GM21723 (cell line): ENCODE data around the gene STEAP1B.
"Not testable (repeated sequence)": the region's sequence is repeated elsewhere in the genome, so short reads cannot be mapped to it uniquely, and the experiment has no call there.

Experiments used
- ATAC-seq: cut with Tn5 transposase; IDR thresholded peaks from one replicate; pipeline ENCODE4 v1.9.1; 2021; ENCODE audit warnings: mild to moderate bottlenecking, moderate library complexity; ENCODE audit not compliant: unreplicated experiment

The STEAP1B gene

DNA sequence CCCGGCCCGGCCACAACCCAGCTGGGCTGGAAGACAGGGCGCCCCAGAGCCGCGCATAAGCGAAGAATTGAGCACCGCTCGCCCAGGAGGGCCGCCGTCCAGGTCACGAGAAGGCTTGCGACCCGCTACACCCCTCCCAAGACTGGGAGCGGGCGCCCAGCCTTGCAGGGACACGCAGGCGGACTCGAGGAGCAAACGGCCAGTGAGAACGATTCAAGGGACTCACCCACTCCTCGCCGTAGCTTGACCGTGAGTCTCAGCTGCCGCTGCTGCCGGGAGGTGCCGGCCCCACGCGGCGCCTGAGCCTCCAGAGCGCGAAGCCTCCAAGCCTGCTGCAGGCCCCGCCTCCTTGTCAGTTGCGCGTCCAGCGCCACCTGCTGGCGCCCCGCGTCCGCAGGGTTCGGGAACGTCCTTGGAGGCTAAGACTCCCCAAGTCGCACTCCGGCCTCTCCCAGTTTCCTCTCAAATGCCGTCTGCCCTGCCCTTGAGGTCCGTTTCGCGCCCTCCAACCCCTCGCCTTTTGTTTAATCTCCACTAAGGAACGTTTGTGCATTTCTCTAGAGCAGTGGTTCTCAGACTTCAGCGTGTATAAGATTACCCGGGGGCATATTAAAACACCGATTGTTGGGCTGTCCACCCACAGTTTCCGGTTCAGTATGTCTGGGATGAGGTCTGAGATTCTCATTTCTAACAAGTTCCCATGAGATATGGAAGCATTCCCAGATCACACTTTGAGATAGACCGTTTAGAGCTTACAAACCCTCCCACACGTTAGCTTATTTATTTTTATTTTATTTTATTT is at the start of gene STEAP1B:
STEAP1B (minus strand) TSS at position 301 of the 802 bp plus-strand sequence. CDS start 5,333 bp downstream, outside the sequence.
- ATAC-seq, result peak; percentile 99

DNA sequence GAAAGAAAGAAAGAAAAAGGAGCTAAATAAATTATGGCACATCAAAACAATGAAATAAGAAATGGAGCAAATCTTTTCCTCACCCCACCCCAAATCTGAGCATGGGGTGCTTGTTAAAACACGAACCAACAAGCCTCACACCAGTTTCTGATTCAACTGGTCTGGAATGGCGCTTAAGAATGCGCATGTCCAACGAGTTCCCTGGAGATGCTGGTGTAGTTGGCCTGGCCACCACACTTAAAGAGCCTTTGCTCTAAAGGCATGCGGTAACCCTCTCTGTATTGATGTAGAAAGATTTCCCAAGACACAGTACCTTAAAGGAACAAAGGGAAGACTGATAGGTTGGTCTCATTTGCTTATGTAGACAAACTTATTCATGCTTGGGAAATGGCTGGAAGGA is 49.1 kb upstream of the STEAP1B start:
- no peak for ATAC-seq

DNA sequence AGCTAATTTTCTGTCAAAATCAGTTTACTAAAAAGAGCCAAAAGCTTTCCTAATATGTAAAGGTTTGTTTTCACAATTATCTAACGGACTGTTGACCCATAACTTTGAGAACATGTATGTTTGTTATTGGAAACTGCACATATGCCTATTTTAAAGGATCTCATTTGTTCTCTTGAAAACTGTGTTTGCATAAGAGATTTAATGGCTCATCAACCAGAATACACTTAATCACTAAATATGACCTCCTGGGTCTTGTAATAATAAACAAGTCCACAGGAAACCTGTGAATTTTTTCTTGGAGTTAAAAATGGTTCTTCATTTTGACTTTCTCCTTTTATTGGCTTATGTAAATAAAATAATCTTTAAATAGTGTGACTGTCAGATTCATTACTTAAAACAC is 48.3 kb upstream of the STEAP1B start:
- no peak for ATAC-seq

DNA sequence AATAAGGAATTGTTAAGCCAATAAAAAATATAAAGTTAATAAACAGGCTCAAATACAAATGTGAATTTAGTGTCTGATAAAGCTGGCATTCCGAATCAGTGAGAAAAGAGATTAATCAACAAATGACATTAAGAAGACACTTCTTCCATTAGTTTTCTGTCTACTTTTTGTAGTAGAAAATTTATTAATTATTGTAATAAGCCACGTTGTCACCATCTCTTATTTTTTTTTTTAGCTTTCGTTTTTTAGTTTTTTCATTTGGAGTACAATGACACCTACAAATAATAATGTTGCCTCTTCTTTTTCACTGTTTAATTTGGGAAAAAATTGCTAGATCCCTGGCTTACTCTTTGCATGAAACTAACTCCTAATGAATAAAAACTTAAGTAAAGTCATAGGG is 46.8 kb upstream of the STEAP1B start:
- no peak for ATAC-seq

DNA sequence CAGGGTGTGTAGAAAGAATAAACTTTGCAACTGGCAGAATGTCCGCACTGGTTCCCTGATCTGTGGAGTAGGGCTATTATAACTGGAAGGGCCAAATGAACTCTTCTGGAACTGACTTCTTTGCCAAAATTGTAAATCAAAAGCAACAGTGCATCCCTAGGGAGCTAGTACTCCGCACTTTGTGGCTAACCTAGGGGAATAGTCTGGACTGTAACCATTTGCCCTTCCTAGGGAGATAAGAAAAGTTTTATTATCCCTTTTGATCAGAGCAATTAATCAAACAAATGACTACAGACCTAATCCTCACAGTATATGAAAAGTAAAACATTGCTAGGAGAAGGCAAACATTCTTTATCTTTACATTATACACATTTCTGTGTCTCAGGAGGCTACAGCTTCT is 45.5 kb upstream of the STEAP1B start:
- ATAC-seq, result no peak

DNA sequence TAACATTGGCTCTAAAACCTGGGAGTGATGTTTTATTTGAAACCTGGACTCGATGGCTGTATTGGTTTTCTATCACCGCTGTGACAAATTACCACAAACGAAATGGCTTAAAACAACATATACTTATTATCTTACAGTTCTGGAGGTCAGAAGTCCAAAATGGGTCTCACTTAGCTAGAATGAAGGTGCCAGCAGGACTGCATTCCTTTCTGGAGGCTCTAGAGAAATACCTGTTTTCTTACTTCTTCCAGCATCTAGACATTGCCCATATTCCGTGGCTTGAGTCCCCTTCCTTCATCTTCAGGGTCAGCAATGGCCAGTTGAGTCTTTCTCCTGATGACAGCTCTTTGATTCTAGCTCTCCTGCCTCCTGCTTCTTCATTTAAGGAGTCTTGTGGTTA is 44.3 kb upstream of the STEAP1B start:
- ATAC-seq, result no peak

DNA sequence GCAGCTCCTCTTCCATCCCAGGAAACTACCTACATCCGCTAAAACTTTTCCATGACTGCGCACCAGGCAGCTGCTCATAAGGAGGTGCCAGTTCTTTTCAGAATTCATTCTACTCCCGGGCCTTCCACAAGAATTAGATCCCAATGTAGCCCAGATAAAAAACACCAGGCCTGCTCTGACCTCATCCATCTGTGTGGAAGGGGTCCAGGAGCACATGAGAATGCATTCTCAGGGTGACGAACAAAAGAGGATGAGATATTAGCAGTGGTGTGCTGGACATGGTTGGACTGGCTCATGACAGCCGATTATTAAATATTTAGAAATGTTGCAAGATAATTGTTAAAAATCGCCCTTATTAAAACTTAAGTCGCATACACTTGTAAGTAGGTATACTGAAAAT is 43.2 kb upstream of the STEAP1B start:
- ATAC-seq, result no peak

DNA sequence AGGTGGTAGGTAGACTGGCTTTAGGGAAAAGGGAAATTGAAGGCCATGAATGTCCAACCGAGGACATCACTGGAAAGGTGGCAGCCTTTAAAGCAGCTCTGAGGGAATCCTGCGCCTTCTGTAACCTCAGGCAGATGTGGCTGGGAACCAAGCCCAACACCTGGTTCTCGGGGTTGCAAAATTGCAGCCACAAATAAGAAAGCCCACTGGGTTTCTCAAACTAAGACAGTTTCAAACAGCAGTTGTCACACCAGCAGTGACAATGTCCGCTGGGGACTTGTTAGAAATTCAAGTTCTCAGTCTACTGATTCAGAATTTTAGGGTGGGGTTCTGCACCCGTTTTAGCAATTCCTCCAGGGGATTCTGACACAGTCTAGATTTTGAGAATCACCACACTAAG is 42.7 kb upstream of the STEAP1B start:
- no peak for ATAC-seq

DNA sequence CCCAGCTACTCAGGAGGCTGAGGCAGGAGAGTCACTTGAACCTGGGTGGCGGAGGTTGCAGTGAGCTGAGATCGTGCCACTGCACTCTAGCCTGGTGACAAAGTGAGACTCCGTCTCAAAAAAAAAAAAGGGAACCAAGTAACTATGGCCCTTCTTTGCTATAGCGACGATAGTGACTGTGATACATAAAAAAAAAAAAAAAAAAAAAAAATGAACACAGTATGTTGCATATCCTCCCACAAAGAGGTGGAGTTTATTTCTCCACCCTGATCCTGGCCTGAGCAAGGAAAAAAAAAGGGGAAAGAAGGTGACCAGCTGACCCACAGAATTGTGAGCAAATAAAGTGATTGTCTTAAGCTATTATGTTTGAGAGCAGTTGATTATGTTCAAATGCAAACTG is 42.3 kb upstream of the STEAP1B start:
- no peak for ATAC-seq

DNA sequence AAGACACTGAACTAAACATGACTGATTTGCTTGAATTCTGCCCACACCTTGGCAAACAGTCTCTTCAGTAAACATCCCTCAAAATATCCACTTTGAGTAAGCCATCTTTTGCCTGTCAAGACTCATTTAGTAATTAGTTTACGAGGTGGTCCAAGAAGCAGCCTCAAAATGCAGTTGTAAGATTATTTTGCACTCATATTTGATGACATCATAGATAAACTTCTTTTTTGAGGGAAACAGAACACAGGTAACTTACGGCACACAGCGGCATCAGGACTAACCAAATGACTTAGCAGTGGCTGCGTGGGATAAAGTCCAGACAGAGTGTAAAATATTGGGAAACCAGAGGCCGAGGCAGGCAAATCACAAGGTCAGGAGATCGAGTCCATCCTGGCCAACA is 41.8 kb upstream of the STEAP1B start:
- ATAC-seq, result no peak

DNA sequence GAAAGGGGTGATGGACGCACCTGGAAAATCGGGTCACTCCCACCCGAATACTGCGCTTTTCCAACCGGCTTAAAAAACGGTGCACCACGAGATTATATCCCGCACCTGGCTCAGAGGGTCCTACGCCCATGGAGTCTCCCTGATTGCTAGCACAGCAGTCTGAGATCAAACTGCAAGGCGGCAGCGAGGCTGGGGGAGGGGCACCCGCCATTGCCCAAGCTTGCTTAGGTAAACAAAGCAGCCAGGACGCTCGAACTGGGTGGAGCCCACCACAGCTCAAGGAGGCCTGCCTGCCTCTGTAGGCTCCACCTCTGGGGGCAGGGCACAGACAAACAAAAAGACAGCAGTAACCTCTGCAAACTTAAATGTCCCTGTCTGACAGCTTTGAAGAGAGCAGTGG is 28.5 kb upstream of the STEAP1B start:
- ATAC-seq, result not testable (repeated sequence)

DNA sequence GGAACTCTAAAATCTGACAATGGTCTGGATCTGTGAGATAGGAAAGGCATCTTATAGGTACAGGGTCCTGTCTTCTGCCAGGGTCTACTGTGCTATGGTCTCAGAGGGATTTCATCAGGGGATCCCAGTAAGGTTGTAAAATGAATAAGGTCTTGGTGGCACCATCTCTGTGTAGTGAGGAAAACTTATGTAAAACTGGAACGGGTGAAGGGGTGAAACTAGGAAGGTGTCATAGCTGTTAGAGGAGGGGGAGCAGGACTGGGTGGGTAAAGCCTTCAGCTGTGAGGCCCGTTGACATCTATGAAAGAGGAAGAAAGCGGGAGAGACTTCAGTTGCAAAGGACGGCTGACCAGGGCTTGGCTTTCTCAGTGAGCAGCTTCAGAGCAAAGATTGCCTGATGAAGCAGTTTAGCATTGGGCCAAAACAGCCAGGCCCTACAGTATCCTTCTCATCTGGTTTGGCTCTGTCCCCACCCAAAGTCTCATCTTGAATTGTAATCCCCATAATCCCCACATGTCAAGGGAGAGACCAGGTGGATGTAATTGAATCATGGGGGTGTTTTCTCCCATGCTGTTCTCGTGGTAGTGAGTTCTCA is 24.5 kb upstream of the STEAP1B start:
- not testable (repeated sequence) for ATAC-seq

DNA sequence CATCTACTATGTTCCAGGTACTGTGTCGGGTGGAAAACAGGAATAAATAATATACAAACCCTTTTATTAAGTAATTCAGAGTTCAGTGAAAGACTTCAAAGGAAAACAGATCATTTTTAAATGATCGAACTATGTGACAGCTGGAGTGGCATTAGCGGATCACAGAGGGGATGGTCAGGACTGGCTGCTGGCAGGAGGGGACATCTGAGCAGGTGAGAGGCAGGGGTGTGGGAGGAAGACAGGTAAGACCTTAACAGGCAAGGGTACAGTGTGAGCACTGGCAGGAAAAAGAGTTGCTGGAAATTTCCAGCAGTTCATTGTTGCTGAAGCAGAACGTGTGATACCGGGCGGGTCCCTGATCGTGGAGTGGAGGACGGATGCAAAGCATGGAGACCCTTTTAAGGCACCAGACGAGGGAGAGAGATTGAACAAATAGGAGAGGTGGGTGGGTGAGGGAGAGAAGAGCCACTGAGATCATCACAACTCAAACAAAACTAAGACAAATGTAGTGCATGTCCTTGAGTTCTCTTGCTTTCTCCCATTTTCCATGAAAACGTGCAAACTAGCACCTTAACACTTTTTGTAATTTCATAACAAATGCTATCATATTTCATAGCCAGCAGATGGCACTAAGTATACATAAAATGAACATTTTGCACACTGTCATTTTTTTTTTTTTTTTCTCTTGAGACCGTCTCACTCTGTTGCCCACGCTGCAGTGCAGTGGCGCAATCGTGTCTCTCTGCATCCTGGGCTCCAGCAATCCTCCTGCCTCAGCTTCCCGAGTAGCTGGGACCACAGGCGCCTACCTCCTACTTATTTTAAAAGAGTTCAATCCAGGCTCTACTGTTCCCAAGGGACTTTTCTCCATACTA is 23.7 kb upstream of the STEAP1B start:
- not testable (repeated sequence) for ATAC-seq

DNA sequence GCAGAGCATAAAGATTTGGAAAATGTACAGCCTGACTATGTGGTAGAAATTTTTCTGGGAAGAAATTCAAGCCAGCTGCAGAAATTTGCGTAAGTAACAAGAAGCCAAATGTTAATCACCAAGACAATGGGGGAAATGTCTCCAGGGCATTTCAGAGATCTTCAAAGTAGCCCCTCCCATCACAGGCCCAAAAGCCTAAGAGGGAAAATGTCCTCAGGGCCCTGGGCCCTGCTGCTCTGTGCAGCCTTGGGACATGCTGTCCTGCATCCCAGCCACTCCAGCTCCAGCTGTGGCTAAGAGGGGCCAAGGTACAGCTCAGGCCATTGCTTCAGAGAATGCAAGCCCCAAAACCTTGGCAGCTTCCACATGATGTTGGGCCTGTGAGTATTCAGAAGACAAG is 19.6 kb upstream of the STEAP1B start:
- ATAC-seq, result not testable (repeated sequence)

DNA sequence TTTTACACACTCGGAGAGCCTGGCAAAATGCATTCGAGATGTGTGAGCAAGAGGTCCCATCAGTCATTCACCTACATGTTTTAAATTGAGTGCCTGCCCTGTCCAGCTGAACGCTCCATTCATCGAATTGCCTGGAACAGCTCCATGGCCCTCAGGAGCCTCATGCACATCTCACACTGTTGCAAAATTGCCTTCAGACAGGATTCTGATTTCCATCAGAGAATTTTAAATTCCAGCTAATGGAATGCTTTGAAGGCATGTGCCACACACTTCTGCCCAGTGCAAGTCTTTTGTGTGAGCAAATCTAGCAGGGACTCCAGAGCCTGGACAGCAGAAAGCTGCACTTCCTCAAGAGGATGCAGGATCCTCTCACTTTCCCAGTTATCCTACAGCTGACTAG is 17.0 kb upstream of the STEAP1B start:
- ATAC-seq, result not testable (repeated sequence)

DNA sequence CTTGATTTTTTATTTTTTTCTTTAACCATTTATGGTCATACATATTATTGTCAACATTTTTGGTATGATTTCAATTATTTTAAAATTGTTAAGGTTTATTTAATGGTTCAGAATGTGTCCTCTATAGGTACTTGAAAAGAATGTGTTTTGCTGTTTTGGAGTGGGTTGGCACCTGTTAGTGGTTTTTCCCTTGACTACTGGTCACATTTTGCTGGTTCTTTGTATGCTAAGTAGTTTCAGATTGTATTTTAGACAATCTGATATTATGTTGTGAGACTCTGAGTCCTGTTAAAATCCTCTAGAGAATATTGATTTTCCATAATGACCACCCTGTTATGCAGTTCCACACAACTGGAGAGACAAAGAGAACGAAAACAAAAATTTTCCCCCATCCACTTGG is 15.0 kb upstream of the STEAP1B start:
- not testable (repeated sequence) for ATAC-seq

DNA sequence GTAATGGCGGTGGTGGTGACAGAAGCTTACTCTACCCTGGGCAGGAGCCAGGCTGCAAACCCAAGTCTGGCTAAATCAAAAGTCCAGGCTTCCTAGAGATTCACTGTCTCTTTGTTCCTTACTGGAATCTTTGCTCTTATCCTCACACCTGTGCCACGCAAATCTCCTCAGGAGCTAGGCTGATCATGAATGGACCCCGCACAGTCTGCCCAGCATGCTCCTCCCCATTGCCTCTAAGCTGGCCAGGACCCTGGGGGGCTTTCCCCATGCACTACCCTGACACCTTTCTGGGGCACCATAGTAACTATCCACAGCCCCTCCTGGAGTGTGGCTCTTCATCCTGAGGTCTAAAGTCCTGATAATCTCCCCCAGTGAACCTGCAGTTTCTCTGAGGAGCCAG is 7.3 kb upstream of the STEAP1B start:
- not testable (repeated sequence) for ATAC-seq

DNA sequence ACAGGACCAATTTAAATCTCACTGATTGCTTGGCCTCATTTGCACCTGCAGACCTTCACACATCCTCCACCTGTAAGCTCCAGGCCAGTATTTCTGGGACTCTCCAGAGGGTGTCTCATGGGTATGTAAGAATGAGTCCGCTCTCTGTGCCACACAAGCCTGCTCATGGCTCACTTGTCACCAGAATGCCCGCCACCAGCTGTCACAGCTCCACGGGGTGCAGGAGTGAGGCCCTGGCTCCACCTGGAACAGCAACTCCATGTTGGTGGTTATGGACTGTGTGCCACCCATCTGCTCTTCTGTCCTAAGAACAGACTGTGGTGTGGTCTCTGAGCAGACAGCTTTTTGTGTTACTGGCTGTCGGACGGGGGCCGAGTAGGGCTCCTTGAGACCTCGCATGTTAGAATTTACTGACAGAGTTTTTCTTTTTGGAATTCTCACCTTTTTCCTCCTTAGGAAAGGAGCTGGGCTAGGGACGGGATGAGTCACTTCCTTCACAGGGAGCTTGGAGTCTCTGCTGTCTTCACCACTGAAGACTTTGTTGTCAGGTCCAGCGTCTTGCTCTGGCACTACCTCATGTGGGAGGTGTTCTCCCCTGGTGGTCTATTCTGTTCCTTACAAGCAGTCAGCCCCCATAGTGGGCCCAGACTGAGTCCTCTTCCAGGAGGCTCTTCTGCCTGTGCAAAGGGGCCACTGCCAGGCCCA is 6.5 kb upstream of the STEAP1B start:
- ATAC-seq, result not testable (repeated sequence)

DNA sequence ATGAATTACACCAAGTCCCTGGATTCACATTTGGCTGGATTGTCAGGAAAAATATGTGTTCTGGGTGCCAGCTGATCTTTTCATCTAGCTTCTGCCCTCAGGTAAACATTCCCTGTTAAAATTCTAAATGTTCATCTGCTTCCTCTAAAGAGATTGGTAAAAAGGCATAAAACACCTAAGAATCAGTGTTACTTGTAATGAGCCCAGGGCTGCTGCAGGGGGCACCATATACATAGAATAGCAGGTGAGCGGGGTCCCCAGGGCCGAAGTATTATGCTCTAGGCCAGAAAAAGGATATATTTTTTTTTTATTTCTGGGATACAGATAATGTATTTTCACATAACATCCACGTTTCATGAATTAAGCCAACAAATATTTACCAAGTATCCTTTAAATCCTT is 4.5 kb upstream of the STEAP1B start:
- not testable (repeated sequence) for ATAC-seq

DNA sequence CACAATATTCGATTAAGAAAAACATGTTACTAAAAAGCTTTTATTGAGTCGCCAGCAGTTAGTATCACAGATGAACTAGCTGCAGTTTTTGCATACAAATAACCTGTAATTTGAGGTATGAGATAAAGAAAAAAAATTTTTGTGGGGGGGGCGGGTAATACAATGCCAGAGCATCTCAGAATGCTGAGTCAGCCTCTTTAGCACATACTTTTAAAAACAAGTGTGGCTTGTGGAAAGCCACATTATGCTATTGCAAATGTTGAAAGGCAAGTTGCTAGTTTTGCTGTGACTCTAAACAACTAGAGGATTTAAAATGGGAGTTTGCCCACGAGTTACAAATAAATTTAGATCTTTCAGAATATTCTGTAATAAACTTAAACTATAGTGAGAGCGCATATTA is 2.1 kb upstream of the STEAP1B start:
- not testable (repeated sequence) for ATAC-seq

DNA sequence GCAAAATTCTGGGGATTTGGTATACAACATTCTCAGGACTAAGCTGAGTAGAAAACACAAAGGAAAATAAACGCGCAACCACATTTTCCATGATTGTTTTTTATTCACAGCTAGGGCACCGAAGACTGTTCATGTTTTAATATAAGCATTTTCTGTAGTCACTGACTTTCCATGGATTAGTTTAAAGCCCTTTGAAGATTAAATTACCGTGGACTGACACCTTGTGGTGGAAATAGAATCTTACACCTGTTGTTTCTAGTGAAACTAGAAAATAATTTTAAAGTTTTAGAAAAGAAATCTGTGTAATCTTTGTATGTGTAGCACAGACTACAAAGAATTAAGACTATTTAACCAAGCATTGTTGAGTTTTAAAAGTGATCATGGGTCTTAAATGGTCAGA is 1.3 kb upstream of the STEAP1B start:
- ATAC-seq, result not testable (repeated sequence)
